Iris pigment epithelial cell (primary cell): ENCODE data around the gene CFAP73.

Experiments used
- DNase-seq: peaks from one replicate; pipeline ENCODE4 v3.0.0-alpha.2; 2011; ENCODE audit warnings: low read depth

CFAP73 gene

DNA sequence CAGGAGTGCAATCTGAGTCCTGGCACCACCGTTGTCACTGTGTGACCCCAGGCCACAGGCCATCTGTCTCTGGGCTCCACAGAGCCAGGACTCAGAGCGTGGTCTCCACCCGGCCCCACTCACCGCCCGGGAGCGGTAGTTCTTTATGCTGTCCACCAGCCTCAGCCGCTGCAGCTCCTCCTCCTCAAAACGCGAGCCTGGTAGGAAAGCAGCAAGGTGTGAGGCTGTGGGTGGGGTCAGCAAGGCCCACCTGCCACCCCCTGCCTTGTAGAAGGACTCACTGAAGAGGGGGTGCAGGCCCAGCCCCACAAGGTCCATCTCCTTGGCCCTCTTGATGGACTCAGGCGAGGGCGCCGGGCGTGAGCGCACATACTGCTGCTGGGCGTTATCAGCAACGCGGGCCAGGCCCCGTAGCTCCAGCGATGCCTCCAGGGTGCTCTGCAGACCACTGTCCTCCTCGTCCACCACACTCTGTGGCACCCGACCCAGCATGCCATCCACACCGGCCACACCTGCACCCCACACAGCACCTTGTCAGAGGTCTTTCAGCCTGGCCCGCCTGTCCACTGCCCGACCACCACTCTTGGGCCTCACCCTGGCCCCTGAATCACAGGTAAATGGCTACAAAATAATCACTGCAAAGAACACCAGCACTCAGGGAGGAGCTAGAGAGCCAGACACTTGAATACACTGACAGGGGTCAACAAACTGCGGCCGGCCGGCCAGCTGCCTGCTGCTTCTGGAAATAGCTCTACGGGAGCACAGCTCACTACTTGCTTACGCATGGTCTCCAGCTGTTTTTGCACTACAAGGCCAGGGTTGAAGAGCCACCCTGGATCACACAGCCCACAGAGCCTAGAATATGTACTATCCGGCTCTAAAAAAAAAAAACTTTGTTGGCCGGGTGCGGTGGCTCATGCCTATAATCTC is 16.3 kb downstream of the CFAP73 start:
- no peak for DNase-seq

DNA sequence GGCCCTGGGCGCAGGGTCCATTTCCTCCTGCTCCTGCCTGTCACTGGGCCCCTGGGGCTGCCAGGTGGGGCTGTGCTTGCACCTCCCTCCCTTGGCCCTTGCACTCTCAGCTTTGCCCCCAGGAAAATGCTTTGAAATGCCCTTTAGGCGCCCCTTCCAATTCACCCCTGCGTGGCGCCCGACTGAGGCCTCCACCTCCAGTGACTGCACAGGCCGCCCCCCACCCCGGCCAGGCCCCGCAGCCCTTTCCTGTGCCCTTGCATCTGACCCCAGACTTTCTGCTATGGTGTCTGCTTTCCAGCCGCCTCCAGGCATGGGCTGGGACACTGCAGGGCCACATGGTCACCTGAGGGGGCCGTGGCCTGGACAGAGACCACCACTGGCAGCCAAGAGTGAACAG is 18.3 kb downstream of the CFAP73 start:
- DNase-seq, result no peak

DNA sequence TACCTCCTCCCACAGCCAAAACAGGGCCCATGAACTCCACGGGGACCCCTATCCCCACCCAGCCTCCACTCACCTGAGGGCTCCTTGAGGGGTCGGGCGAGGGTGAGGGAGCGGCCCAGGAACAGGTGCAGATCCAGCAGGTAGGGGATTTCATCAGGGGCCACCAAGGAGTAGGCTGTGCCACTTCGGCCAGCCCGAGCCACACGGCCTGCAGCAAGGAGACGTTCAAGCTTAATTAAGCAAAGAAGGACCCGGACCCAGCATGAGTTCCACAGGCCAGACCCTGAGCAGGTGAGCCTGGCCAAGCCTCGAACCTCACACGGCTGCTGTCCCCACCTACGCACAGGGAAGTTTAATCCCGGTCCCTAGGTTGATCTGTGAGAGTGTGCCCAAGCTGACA is 20.2 kb downstream of the CFAP73 start:
- DNase-seq, result no peak

DNA sequence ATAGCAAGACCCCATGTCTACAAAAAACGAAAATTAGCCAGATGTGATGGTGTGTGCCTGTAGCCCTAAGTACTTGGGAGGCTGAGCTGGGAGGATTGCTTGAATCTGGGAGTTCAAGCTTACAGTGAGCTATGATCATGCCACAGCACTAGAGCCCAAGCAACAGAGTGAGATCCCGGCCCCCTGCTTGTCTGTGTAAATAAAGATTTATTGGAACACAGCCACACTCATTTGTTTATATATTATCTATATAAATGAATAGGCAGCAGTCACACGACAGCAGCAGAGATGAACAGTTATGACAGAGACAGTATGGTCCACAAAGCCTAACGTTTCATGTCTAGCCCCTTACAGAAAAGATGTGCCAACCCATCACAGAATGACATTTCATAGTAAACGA is 20.9 kb downstream of the CFAP73 start:
- DNase-seq, result no peak

DNA sequence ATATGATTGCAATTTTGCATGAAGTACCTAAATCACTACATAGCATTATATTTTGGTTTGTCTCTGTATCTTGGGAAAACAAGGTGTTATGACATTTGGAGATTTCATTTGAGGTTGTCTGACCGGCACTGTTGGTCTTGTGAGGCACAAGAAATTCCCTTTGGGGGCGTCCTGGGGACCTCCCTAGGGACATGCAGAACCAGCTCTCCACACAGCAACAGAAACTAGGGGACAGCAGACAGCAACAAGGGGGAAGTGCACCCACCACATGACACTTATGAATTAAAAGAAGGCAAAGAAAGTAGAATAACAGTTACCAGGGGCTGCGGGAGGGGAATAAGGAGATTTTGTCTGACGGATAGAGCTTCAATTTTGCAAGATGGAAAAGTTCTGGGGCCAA is 21.4 kb downstream of the CFAP73 start:
- no peak for DNase-seq

DNA sequence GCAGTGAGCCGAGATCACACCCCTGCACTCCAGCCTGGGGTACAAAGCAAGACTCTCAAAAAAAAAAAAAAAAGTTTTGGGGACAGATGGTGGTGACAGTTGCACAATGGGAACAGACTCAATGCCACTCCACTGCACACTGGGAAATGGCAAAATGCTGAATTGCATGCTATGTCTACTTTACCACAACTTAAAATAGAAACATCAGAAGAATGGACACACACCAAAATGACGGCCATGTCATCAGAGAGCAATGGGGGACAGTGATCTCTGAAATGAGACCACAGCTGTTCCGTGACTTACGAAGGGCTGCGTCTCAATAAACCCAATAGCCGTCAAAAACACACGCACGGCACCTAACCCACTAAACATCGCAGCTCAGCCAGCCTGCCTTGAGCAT is 22.0 kb downstream of the CFAP73 start:
- no peak for DNase-seq

DNA sequence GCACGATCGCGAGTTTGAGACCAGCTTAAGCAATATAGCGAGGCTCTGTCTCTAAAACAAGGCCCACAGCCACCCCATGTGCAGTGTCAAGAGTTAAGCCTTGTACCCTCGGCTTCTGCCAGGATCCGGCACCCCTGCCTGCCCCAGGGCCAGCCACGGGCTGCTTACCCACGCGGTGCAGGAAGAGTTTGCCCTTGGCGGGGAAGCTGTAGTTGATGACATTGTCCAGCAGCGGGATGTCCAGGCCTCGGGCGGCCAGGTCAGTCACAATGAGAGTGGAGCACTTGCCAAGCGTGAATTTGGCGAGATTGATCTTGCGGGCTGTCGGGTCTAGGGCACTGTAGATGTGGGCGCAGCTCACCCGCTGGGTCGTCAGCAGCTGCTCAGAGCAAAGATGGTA is 22.7 kb downstream of the CFAP73 start:
- no peak for DNase-seq

DNA sequence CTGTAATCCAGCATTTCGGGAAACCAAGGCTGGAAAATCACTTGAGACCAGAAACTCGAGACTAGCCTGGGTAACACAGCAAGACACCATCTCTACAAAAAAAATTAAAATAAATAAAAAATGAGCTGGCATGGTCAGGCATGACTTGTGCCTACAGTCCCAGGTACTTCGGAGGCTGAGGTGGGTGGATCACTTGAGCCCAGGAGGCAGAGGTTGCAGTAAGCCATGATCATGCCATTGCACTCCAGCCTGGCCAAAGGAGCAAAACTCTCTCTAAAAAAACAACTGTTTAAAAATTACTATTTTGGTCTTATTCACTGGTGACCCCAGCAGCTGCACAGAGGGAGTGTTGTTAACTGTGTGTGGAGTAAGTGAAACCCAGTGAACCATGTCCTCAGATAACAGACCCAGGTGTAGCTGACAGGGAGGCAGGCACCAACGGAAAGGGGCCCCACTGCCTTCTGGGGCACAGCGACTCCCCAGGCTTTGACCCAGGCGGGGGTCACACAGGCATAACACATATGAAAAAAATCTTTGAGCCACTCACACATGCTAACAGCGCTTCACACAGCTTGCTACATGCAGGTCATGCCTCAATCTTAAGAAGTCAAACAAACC is 23.7 kb downstream of the CFAP73 start:
- no peak for DNase-seq

DNA sequence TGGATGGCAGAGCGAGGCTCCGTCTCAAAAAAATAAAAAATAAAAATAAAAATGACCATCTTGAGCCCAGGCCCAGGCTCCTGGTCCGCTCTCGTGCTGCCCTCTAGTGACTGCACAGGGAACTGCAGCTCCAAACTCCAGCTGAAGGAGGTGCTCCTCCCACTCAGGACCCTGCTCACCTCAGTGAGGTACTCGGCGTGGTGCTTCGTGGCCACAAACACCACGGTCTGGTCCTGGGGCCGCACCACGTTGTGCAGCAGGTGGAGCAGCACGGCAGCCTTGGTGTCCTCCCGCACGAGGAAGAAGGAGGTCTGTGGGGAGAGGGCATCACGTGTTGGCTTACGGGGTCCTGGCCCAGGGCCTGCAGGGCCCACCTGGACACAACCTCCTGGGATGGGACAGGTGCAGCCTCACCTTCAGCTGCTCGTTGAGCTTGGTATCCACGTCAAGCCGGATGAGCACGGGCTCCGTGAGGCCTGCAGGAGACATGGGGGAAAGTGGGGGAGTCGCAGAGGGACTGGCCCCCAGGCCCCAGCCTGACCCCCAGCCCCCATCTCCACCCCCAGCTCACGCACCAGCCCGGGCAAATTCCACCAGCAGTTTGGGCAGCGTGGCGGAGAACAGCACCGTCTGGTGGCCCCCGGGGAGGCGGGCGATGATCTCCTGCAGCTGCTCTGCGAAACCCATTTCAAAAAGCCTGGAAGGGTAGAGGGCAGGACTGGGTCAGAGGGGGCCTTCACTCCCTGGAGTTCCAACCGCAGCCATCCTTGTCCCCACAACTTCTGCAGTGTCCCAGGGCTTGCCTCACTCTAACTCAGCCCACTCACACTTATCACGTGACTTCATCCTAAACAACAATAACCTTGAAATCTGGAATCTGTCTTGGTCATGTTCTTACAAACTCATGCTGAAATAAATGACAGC is 25.2 kb downstream of the CFAP73 start:
- peak; percentile 49 for DNase-seq

DNA sequence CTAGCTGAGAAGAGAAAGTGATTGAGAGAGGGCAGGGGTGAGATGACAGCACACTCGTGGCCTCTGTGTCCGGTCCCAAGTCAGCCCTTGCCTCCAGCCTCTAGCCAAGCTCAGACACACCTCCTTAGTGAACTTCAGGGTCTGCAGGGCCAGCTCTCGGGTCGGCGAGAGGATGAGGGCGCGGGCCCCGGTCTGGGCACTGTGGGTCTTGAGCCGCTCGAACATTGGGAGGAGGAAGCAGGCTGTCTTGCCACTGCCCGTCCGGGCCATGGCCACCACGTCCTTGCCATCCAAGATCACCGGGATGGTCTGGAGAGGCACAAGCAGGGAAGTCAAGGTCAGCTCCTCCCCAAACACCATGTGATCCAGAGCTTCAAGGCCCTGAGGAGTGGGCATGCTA is 29.5 kb downstream of the CFAP73 start:
- DNase-seq, result no peak

DNA sequence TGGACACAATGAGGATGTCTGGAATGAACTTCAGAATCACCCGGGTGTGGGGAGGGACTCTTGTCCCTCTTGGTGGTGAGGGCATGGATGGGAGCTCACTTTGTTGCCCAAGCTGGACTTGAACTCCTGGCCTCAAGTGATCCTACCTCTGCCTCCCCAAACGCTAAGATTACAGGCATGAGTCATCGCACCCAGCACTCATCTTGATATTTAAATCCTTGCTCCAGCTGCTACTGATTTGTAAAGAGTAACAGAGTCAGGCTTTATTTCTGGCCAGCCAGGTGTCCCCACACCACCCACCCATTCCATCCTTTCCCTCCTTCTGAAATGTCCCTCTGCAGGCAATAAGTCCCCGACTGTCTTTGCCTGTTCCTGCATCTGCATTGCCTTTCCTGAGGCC is 30.8 kb downstream of the CFAP73 start:
- DNase-seq, result peak; percentile 28

DNA sequence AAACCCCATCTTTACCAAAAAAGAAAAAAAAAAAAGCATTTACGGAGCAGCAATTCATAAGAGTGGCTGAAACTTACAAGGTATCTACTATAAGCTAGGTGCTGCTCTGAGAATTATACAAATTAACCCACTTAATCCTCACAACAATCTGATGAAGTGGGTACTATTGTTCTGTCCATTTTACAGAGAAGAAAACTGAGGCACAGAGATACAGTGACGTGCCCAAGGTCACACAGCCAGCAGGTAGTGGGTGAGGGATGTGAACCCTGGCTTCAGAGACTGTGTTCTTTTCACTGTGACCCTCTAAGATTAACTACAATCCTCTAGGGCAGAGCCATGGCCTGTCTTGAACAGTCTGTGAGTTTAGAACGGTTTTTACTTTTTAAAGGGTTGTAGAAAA is 32.5 kb downstream of the CFAP73 start:
- DNase-seq, result no peak

DNA sequence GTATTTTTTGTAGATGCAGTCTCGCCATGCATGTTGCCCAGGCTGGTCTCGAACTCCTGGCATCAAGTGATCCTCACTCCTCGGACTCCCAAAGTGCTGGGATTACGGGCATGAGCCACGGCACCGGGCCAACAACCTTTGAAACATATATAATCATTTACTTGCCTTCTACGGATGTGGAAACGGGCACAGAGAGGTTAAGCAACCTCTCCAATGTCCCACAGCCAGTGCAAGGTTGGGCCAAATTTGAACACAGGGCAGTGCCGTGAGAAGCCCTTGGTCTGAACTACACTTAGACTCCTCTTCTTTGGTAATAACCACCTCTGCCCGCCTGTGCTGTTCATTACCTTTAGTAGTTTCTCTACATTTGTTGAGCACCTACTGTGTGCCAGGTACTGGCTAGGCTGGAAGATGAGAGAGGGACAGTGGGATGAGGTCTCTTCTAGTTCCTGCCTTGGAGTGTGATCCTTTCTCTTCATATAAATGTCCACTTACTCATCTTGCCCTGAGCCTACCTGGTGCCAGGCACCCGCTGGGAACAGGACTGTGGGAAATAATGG is 33.6 kb downstream of the CFAP73 start:
- no peak for DNase-seq

DNA sequence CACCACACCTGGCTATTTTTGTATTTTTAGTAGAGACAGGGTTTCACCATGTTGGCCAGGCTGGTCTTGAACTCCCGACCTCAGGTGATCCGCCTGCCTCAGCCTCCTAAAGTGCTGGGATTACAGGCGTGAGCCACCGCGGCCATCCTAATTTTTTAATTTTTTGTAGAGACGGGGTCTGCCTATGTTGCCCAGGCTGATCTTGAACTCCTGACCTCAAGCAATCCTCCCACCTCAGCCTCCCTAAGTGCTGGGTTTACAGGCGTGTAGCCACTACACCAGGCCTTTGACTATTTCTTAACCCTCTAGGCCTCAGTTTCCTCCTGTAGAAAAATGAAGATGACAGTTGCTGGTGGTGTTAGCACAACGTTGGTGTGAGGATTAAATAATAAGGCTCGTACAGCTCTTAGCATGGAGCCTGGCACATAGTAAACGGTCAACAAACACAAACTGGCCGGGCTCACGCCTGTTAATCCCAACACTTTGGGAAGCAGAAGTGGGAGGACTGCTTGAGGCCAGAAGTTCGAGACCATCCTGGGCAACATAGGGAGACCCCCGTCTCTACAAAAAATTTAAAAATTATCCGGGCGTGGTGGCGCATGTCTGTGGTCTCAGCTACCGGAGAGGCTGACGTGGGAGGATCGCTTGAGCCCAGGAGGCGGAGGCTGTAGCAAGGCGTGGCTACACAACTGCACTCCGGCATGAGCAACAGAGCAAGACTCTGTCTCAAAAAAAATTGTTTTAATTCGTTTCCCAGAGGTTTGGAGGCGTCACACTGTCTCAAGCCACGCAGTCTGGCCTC is 34.8 kb downstream of the CFAP73 start:
- no peak for DNase-seq

DNA sequence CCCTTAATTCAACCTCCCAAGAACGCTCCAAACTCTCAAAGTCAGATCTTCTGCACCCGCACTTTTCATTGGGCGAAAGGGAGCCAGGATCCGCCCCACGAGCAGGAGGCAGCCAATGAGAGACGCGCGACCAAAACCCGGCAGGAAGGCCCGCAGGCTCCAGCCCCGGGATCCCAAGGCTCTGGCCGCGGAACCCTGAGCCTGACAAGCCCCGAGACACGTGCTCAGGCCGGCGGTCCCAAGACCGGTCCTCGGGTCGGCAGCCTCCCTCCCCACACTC is 35.3 kb downstream of the CFAP73 start:
- DNase-seq, result peak; percentile 94

DNA sequence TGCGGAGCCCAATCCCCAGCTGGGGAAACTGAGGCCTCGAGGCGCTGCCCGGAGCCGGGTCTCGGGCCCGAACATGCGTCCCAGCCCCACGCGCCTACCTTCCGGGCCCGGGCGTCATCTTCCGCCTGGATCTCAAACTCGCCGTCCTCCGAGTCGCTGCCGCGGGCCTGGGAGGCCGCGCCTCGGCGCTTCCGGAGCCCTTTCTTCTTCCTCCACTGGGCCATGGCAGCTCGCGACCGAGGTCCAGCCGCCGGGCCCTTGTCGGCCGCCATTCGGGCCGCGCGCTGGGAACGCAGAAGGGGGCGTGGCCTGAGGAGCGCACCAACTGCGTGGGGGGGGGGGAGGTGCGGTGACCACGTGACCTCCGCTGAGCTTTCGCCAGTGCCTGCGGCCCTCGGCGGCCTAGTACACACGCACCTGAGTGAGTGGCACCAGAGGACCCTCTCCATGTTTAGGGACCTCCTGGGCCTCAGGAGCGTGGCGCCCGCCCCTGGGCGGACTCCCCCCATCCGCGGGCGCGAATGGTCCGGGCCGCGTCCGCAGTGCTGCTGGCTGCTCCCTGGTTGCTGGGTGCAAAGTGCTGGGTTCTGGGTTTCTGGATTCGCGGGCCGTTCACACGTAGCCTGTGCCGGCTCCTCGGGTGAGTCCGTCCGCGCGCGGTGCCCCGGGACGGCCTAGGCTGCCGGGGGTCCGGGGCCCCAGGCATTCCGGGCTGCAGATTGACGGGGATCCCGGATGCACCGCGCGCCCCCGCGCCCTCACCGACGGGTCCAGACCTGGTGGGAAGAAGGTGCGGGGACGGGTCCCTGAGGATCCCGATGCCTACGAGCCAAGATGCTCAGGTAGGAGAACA is 35.9 kb downstream of the CFAP73 start, which contains the start of the genes DDX54 and RITA1:
Gene DDX54, minus strand, starts transcription at position 299 of the 853 bp plus-strand sequence. Its CDS starts 27 bp downstream, at position 272.
Gene RITA1, plus strand, starts transcription at position 542 of the 853 bp plus-strand sequence. CDS start 1,026 bp downstream, outside the sequence.
- DNase-seq, result peak; percentile 71

DNA sequence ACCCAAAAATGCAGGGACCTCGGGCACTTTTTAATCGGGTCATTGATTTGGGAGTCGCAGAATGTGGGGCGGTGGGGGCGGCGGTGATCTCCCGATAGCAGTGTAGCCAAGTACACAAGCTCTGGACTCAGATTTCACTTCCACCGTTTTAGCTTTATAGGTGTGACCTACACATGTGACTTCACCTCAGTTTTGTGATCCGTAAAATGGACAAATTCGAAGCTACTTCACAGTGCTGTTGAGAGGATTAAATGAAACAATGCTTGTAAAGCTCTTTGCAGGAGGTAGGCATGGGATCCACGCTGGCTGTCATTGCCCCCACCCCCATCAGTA is 36.5 kb downstream of the CFAP73 start:
- peak; percentile 38 for DNase-seq

DNA sequence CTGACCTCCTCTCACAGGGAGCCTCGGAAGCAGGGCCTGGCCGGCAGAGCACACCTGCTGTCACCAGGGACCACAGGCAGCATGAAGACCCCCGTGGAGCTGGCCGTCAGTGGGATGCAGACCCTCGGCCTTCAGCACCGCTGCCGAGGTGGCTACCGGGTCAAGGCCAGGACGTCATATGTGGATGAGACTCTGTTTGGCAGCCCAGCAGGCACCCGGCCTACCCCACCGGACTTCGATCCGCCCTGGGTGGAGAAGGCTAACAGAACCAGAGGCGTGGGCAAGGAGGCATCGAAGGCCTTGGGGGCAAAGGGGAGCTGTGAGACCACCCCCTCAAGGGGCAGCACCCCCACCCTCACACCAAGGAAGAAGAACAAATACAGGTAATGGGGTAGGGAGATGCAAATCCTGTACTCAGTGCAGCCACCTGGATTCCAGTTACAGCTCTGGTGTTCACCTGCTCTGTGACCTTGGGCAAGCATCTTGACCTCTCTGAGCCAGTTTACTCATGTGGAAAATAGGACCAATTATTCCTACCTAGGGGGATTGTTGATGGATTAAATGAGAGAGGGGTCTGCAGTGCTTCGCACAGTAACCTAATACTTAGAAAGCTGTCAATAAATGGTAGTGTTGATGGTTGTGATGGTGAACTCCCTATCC is 37.3 kb downstream of the CFAP73 start:
- no peak for DNase-seq

DNA sequence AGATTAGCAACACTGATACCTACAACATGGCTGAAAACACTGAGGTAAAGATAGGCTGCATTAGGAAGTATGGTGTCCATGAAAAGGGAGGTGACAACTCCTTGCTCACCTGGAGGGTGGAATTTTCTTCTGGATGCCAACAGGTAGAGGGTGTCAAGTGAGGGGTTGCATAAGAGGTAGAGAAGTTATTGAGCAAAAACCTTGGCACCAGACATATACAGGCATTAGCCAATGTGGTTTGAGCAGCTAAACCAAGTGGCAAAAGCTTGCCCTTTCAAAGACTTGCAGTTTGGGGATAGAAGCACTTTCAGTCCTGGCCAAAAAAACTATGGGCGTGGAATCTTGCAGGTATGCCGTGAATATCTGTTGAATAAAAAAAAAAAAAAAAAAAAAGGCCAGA is 39.8 kb downstream of the CFAP73 start:
- no peak for DNase-seq

DNA sequence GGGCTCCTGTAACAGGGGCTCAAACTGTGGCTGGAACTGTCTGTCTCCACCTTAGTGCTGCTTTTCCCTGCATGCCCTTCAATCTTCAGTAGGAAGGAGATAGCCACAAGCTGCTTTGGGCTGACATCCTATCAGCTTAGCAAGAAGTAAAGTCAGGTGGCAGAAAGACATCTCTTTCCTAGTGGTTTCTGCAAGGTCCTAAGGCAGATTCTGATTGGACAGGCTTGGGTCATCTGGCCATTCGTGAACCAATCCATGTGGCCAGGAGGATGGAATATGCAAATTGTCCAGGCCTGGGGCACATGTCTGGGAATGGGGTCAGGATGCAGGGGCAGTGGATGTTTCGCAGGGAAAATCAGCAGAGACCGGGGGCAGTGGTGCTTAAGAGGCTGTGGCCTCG is 41.2 kb downstream of the CFAP73 start:
- peak; percentile 57 for DNase-seq
